Stimulated activated CD4-positive, alpha-beta T cell treated with anti-CD3 and anti-CD28 coated beads, Interleukin-4, amount 100 ng/mL, for 1 hour (primary cell): ENCODE data around the gene BBLN.

Source experiments
- DNase-seq: peaks from one replicate; pipeline ENCODE4 v3.0.0-alpha.2; 2020

Gene BBLN

DNA sequence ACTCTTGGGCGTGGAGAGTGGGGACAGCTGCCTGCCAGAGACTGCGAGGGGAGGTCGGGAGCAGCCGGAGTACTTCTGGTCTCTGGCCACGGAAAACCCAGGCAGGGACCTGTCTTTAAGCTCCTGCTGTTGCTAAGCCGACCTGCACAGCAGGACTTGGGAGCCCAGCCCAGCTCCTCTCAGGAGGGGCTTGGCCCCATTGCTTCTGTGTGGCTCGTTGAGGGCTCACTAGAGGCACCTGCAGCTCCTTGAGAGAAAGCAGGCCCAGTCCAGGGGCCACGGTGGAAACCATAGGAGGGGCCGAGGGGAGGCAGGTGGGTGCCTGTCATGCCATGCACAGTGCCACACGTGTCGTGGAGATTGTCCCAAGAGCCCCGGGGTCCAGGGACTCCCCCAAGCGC lies 14.1 kb upstream of the BBLN start:
- DNase-seq: no peak

DNA sequence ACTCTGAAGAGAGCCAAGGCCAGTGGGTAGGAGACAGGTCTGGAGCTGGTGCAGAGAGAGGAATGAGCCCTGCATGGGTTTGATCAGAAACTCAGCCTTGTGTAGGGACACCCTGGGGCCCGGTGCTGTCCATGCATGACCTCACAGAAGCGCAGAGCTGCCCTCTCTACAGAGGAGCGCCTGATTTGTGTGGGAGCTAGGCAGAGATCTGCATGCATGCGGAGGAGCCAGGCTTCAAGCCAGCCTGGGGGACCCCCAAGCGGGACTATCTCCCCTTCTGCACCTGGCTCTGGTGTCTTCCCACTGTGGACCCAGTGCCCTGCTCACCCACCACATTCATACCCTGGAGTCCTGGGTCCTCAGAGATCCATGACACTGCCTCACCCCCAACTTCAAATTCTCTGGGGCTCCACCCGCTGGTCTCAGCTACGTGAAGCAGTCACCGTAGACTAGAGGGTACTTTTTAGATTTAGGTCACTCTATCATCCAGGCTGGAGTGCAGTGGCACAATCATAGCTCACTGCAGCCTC lies 13.4 kb upstream of the BBLN start:
- DNase-seq: no peak

DNA sequence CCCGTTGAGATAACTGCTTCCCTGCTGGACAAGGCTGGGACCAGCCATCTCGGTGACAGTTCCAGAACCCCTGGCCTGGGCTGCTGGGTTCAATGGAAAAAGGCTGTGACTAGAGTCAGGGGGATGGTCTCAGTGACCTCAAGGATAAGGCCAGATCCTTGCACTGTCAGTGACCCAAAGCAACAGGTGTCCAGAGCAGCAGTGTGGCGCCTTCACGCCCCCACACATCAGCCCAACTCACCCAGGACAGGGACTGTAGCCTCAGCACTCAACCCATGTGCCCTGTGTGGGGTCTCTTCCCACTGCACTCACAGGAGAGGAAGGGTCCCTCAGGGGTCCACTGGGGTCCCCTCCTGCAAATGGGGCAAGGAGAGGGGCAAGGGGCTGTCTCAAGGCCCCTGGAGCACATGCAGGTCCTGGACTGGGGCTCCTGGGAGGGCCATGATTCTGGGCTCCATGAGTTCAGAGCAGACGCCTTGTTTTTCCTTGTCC lies 11.5 kb upstream of the BBLN start:
- DNase-seq: no peak

DNA sequence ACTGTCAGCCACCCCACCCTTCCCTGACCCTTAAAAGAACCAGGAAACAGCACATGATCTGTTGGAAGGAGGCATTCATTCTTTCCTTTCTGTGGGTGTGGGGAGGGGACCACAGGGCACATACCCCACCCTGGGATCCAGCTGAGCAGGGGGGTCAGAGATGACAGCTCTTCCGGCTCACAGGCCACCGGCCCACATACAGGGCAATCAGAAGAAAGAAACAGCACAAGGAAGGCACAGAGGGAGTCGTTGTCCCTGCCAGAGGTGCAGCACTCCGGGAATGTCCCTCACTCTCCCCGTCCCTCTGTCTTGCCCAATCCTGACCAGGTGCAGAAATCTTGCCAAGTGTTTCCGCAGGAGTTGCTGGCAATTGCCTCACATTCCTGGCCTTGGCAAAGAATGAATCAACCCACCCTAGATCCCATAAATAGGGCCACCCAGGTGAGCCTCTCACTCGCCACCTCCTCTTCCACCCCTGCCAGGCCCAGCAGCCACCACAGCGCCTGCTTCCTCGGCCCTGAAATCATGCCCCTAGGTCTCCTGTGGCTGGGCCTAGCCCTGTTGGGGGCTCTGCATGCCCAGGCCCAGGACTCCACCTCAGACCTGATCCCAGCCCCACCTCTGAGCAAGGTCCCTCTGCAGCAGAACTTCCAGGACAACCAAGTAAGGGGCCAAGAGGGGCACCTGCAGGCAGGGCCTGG lies 10.9 kb upstream of the BBLN start, which contains the start of gene LCN2:
TSS of gene LCN2 (plus strand) at position 453 of the 701 bp plus-strand sequence. CDS start at position 526, 73 bp downstream.
- no peak for DNase-seq

DNA sequence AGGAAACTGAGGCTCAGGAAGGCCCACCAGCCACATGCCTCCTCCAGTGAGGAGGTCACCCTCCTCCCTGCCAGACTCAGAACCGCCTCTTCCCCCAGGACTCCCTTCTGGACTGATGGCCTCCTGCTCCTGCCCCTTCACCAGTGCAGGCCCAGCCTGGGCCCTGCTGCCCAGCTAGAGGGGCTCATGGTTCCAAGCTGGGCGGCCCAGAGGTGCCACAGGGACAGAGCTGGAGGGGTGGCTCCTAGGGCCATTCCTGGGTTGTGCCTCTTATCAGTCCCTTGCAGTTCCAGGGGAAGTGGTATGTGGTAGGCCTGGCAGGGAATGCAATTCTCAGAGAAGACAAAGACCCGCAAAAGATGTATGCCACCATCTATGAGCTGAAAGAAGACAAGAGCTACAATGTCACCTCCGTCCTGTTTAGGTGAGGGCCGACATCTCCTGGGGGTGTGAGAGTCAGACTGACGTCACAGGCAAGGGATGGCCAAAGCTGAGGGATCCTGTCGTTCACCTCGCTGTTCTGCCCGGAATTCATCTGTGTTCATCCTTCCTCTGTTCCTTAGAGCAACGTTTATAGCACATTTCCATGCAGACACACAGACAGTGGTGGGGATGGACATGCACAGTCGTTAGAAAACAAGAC lies 10.0 kb upstream of the BBLN start:
- no peak for DNase-seq

DNA sequence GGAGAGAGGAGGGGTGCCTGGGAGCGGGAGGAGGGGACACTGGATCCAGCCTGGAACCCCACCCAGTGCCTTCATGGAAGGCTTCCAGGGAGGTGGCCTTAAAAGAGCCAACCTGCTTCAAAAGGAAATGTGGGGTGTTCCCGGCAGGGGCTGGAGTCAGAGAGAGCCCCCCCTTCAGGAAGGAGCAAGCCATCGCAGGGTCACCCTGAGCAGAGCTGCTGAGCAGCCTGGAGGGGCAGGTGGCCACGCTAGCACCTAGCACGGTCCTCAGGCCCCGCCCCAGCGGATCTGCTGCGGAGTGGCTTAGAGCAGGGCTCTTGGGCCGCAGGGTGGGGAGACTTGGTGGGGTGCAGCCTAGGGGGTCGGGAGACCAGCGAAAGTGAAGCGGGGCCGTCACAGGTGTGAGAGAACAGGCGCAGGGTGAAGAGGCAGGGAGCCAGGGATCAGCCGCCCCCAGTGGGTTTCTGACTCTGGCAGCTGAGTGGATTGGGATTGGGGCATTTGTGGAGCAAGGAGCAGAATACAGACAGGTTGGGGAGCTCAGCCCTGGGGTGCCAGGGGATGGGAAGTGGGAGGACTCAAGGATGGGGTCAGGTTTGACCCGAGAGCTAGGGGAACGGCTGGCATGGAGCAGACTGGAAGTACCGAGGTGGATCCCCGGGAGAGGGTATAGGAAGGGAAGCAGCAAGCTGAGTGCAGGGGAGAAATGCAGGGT lies 9.3 kb upstream of the BBLN start:
- no peak for DNase-seq

DNA sequence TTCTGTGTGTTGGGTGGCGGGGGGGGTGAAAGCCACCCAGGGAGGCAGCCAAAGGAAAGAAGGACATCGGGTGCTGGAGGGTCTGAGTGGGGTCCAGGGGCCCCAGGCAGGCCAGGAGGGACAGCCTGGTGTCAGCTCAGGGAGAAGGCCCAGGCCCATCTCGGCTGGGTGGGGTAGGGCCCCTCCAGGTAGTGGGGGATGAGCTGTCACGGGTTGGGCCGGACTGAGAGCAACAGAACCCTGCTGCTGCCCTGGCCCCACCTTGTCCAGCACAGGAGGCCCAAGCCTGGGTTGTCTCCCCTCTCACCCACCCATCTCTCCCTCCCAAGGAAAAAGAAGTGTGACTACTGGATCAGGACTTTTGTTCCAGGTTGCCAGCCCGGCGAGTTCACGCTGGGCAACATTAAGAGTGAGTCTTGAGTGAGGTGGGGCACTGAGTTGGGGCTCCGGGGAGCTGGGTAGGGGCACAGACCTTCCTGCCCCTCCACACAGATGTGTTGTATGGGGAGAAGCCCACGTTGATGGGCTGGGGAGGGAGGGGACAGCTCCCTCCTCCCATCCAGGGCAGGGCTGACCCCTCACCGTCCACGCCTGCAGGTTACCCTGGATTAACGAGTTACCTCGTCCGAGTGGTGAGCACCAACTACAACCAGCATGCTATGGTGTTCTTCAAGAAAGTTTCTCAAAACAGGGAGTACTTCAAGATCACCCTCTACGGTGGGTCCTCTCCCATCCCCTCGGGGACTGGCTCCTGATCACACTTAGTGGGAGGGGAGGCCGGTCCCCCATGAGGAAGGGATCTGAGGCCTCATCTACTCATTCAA lies 8.5 kb upstream of the BBLN start:
- no peak for DNase-seq

DNA sequence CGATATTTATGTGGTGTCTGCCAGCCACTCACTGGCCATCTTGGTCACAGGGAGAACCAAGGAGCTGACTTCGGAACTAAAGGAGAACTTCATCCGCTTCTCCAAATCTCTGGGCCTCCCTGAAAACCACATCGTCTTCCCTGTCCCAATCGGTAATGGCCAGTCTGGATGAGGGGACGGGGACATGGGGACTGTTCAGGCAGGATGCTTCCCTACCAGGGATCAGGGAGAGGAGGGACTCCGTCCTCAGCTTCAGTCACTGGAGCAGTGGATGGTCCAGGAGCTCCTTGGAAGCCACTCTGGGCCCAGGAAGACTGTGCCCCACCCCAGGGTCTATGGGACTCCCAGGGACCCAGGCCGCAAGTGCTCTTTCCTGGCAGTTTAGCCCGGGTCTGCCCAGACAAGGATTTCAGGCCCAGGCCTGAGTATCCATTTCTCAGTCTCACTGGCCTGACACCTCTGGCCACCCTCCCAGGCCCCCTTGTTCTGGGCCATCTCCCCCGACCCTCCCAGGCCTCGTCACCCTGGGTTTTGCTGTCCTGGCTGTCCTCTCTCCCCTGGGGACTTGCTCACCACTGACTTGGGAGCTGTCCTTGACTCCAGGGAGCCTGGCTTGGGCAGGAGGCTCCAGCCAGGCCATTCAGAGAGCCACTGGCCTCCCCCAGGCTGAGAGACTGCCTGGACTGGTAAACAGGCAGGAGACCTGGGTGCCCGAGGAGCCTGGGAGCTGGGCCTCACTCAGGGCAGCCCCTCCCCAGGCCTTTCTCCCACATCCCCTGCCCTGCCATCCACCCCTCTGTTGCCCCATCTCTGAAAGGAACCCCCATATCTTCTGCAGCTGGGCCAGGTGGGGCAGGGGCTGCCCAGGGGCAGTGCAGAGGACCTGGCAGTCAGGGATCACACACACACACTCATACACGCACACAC lies 7.7 kb upstream of the BBLN start:
- DNase-seq: no peak

DNA sequence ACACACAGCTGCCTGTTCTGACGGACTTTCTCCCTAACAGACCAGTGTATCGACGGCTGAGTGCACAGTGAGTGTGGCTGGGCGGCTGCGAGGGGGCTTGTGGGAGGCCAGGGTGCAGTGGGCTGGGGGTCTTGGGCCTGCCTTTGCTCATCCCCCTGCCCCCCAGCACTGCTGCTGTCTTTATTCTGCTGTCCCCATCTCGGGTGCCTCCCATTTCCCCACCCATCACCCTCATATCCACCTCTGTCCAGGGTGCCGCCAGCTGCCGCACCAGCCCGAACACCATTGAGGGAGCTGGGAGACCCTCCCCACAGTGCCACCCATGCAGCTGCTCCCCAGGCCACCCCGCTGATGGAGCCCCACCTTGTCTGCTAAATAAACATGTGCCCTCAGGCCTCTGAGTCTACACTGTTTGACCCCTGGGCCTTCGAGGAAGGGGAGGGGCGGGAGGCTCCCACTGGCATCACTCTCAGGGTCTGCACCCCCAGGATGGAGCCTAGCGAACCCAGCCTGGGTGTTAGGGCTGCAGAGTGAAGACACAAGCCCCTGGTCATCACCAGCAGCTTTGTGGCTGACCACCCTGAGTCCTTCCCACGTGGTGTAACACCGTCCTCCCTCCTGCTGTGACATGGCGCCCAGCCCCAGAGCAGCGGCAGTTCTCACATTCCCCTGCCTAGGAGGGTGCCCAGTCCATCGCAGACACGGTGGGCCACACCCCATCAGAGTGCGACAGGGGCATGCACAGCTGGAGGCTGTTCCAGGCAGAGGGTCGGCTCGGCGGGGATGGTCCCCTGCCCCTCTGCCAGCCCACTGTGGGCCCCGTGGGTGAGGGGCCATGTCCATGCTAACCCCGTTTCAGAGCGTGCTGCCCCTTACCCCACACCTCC lies 6.8 kb upstream of the BBLN start:
- DNase-seq: no peak

DNA sequence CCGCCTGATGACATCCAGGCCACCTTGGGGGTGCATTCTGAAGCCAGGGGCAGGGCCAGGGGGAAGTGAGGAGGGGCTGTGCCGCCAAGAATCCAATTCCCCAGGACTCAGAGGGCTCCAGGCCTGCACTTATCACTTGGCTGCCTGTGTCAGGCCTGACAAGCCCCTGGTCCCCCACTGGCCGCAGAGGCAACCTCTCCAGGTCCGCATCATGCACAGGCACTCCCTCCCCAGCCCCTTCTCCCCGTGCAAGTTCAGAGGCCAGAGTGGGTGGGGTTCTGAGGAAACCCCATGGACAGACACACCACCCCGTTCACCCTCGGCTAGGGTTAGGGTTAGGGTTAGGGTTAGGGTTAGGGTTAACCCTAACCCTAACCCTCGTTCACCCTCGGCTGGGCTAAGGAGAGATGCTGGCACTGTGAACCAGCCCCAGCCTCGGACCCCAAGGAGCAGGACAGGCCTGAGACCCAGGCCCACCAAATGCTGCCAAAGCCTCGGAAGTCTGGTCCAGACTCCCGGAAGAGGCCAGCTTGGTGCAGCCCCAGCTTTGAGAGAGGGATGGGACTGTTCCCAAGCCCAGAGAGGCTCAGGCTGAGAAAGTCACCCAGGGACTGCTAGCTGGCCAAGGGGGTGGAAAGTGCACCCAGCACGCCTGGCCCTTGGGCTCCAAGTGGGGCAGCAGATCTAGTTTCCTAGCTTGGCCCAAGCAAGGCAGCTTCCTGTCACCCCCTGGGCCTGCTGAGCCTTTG lies 5.9 kb upstream of the BBLN start:
- DNase-seq: no peak

DNA sequence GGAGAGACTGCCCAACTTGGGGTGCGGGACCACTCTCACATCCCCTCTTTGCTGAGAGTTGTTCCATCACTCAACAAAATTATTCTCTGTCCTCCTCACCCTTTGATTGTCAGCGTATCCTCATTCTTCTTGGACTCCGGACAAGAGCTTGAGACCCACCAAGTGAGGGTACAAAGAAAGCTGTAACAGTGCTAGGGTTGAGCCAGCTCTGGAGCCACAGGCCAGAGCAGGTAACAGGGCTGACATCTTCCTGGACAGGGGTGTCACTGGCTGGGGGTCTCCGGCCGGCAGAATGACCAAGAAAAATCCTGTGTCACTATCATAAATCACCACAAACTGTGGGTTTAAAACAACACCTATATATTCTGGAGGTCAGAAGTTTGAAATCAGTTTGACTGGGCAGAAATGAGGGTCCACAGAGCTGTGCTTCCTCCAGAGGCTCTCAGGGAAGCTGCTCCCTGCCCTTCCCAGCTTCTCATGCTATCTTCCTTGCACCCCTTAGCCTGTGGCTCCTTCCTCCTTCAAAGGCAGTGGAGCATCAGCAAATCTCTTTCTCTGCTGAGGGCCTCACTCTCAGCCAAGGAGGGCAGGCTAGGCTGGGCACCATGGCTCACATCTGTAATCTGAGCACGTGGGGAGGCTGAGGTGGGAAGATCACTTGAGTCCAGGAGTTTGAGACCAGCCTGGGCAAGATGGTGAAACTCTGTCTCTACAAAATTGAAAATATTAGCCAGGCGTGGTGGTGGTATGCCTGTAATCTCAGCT lies 4.1 kb upstream of the BBLN start:
- DNase-seq: no peak

DNA sequence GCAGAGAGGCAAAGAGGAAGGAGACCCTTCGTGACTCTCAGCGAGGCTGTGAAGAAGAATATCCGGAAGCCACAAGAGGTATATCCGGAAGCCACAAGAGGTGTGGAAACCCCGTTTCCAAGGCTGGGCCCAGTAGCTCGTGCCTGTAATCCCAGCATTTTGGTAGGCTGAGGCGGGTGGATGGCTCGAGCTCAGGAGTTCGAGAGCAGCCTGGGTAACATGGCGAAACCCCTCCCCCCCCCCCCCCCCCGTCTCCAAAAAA lies 612 bp upstream of the BBLN start:
- peak; percentile 31 for DNase-seq

DNA sequence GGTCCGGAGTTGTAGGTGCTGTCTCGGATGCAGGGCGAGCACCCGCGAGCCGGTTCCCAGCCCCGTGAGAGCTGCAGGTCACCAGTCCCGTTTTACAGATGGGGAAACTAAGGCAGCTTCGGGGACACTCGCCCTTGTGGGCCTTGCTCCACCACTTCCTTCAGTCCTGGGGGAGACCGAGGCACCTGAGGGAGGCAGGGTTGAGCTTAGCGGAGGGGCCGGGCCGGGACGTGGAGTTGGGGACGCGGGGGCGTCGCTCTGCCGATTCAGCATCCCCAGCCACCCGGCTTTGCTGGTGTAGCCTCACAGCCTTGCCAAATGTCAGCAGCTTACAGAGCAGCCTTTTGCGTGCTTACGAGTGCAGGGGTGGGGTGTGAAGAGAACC lies 530 bp downstream of the BBLN start:
- DNase-seq: peak; percentile 64

DNA sequence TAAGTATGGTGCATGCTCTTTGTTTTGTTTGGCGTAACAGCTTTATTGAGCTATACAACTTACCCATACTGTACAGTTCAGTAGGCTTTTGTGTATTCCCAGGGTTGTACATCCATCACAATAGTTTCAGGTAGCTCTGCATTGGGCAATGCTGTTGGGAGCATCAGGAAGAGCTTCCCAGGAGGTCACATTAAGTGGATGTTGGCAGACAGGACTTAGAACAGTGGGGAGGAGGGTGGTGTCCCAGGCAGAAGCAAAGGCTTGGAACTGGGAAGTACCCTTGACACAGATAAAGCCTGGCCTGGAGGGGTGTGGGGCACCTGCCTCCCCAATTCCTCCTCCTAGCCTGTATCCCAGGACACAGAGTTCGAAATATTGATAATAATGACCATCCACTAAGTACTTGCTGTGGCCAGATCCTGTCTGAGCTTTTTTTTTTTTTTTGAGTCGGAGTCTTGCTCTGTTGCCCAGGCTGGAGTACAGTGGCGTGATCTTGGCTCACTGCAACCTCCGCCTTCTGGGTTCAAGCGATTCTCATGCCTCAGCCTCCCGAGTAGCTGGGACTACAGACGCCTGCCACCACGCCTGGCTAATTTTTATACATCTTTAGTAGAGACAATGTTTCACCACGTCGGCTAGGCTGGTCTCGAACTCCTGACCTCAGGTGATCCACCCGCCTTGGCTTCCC lies 1.3 kb downstream of the BBLN start:
- DNase-seq: no peak

DNA sequence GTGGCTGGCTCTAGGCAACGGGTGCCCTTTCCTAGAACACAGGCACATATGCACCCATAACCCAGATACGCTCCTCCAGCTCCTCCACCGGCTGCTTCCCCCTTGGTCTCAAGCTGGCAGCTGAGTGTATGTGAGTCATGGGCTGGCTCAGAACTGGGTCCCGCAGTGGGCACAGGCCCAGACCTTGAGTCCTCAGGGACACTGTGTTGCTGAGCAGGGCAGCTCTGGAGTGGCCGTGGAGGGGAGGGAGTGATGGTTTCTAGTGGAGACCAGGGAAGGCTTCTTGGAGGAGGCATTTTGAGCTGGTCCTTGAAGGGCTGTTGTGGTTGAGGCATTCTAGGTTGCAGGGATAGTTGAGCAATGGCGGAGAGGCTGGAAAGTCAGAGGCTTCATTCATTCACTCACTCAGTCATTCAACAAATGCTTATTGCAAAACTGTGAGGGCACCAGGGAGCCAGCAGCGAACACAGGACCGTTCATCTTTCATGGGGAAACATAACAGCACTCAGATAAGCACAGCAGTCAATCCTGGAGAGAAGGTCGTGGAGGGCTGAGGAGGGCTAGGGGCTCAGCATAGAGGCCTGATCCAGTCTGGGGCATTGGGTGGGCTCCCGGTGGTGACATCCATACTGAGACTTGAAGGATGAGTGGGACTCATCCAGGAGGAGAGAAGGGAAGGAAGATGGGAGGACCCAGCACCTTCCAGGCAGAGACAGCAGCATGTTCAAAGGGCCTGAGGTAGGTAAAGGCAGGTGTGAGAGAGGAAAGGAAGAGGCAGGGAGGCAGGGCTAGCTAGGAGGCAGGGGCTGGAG lies 2.4 kb downstream of the BBLN start:
- DNase-seq: no peak

DNA sequence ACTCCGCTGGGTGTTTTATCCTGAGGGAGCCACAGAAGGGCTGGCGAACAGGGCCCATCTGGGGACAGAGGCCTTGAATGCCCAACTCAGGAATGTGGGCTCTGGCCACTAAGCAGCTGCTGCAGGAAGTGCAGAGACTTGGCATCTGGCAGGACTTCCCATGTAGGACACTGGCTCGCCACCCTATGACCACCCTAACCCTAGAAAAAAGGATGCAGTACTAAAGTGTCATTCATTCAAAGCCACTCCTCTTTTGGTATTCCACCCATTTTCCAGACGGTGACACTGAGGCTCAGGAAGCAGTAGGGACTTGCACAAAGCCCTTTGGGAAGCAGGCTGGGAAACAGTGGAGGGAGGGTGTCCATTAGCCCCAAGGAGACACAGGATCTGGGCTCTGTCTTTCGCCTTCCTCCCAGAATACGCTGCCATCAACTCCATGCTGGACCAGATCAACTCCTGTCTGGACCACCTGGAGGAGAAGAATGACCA lies 3.0 kb downstream of the BBLN start:
- DNase-seq: no peak

DNA sequence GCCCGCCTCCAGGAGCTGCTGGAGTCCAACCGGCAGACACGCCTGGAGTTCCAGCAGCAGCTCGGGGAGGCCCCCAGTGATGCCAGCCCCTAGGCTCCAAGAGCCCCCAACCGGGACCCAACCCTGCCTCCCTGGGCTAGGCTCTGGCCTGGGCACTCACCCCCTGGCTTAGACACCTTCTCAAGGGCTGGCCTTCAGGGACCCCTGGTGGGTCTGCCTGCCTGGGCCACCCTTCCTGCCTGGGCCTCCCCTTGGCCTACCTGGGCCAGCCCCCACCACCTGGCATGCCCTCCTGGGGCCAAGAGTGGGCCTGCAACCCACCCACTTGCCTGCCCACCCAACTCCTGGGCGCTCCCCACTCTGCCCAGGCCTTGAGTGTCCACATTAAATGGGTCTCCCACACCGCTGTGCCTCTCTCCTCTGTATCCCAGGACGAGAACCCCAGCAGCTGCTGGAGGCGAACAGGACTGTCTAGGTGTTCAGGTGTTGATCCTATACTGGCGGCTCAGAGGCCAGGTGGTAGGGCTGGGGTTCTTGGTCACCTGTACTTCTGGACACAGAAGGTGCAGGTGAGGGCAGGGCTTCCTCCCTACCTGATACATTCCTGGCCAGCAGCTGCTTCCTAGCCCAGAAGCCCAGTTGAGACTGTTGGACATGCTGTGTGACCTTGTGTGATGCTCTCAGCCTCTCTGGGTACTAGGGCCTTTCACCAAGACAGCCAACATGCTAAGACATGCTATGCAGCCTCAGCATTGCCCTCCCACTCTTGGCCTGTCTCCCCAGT lies 3.6 kb downstream of the BBLN start:
- no peak for DNase-seq
